Activated CD8-positive, alpha-beta T cell treated with anti-CD3 and anti-CD28 coated beads for 36 hours (primary cell): ENCODE results near the gene ZNF653. TPM values are rescaled to one million over a fixed set of nuclear protein-coding genes. Genes with fewer than 3 reads are reported as not detected.
"Not testable (repeated sequence)": the region's sequence is repeated elsewhere in the genome, so short reads cannot be mapped to it uniquely, and the experiment has no call there.

Experiments used
- ATAC-seq: fragments of 200-7000 bp; cut with Tn5 transposase; one replicate; pipeline ENCODE4 v1.10.0; 2021; ENCODE audit warnings: mild to moderate bottlenecking, moderate library complexity
- CTCF ChIA-PET: fragments of 350-600 bp; sonication (Branson Sonifier 250); formaldehyde crosslinking; loops from one replicate; lab custom pipeline; 2021; ENCODE audit warnings: antibody characterized with exemption; lab: Charles Lee
- POLR2A ChIA-PET: fragments of 350-600 bp; sonication (Branson Sonifier 250); formaldehyde crosslinking; loops from one replicate; lab custom pipeline; 2021; ENCODE audit warnings: antibody characterized with exemption; lab: Charles Lee
- DNase-seq: peaks from one replicate; pipeline ENCODE4 v3.0.0-alpha.2; 2020
- H3K27ac Mint-ChIP-seq: one replicate; pipeline ENCODE4 v1.8.0; 2021; ENCODE audit warnings: mild to moderate bottlenecking, mixed read lengths
- H3K27me3 Mint-ChIP-seq: one replicate; pipeline ENCODE4 v1.8.0; 2021; ENCODE audit warnings: mixed read lengths
- H3K36me3 Mint-ChIP-seq: one replicate; pipeline ENCODE4 v1.8.0; 2021; ENCODE audit warnings: low read depth, mixed read lengths
- H3K4me1 Mint-ChIP-seq: one replicate; pipeline ENCODE4 v1.8.0; 2021; ENCODE audit warnings: low read depth, mixed read lengths
- H3K4me3 Mint-ChIP-seq: one replicate; pipeline ENCODE4 v1.8.0; 2021; ENCODE audit warnings: mild to moderate bottlenecking, moderate library complexity, mixed read lengths
- H3K9me3 Mint-ChIP-seq: one replicate; pipeline ENCODE4 v1.8.0; 2021; ENCODE audit warnings: mixed read lengths
- CTCF ChIP-seq: fragments of 200-600 bp; IDR thresholded peaks from one replicate; pipeline ENCODE4 v1.8.0; 2022; ENCODE audit warnings: antibody characterized with exemption, mild to moderate bottlenecking
- intact Hi-C: fragments of 100-400 bp; cut with micrococcal nuclease; formaldehyde crosslinking; loops from one replicate; pipeline ENCODE4 v1.10.0; 2022
- total RNA-seq, 2 experiments: library from RNA; stranded (reverse); gene quantifications; one replicate each; pipeline ENCODE4 v1.2.3, GENCODE V29; 2021

The ZNF653 gene
- total RNA-seq, 2 experiments from 2014 or later, result 11.1 to 14.7 TPM

- peaks cover 18% of the 10 kb centered on the region for H3K4me1 Mint-ChIP-seq
- H3K4me3 Mint-ChIP-seq, result no peak overlapping the region
- H3K27ac Mint-ChIP-seq, result no peak overlapping the region
- CTCF ChIA-PET, result no interaction called here
- no peaks in the 10 kb centered on the region for H3K9me3 Mint-ChIP-seq
- intact Hi-C loops, result loop anchor here (10.0 kb wide), 1 partner anchor 184 kb away; the partner anchor contains the start of gene TSPAN16
- peaks cover 26% of the 10 kb centered on the region for H3K27me3 Mint-ChIP-seq
- ATAC-seq (no peak), DNase-seq (no peak)
- POLR2A ChIA-PET, result no interaction called here
- H3K36me3 Mint-ChIP-seq, result peaks cover 3% of the 10 kb centered on the region
- no peak for TF ChIP-seq CTCF
Observed at GRCh38 chr19:11478167-11479089, 27.2 kb downstream of the ZNF653 start.

GRCh38 chr19:11475861-11476260 is 29.8 kb downstream of the ZNF653 start:
- Mint-ChIP-seq H3K36me3 (no peaks in the 10 kb centered on the region), H3K9me3 (no peaks in the 10 kb centered on the region), H3K4me3 (no peak overlapping the region), H3K4me1 (peaks cover 4% of the 10 kb centered on the region), H3K27ac (no peak overlapping the region), H3K27me3 (peaks cover 18% of the 10 kb centered on the region)
- ChIA-PET POLR2A (no interaction called here), CTCF (interaction anchor here (0.6 kb wide), 1 partner anchor 60 kb away, joined by 3 read pairs; no protein-coding TSS in a partner anchor)
- intact Hi-C loops, result loop anchor here (10.0 kb wide), 1 partner anchor 181 kb away; the partner anchor contains the start of gene TSPAN16
- ATAC-seq, result no peak
- DNase-seq, result no peak
- TF ChIP-seq CTCF, result no peak

- H3K36me3 Mint-ChIP-seq, DNase-seq, H3K27ac Mint-ChIP-seq, H3K4me1 Mint-ChIP-seq, H3K9me3 Mint-ChIP-seq, ATAC-seq, CTCF ChIA-PET, H3K4me3 Mint-ChIP-seq: not testable (repeated sequence)
- intact Hi-C loops, result loop anchor here (10.0 kb wide), 1 partner anchor 181 kb away; the partner anchor contains the start of gene TSPAN16
- peaks cover 19% of the 10 kb centered on the region for H3K27me3 Mint-ChIP-seq
- POLR2A ChIA-PET, result interaction anchor here (0.6 kb wide), 1 partner anchor 160 kb away, joined by 3 read pairs; no protein-coding TSS in a partner anchor
Observed at GRCh38 chr19:11475343-11475742, 30.3 kb downstream of the ZNF653 start.

GRCh38 chr19:11473725-11474124 is 31.9 kb downstream of the ZNF653 start:
- POLR2A ChIA-PET, result interaction anchor here (0.6 kb wide), 1 partner anchor 146 kb away, joined by 3 read pairs; no protein-coding TSS in a partner anchor
- peaks cover 14% of the 10 kb centered on the region for H3K27me3 Mint-ChIP-seq
- DNase-seq (no peak), ATAC-seq (no peak)
- no peaks in the 10 kb centered on the region for H3K9me3 Mint-ChIP-seq
- H3K27ac Mint-ChIP-seq, result no peak overlapping the region
- H3K4me3 Mint-ChIP-seq, result no peak overlapping the region
- TF ChIP-seq CTCF, result no peak
- intact Hi-C loops, result loop anchor here (10.0 kb wide), 1 partner anchor 179 kb away; the partner anchor contains the start of gene TSPAN16
- H3K4me1 Mint-ChIP-seq, result no peaks in the 10 kb centered on the region
- H3K36me3 Mint-ChIP-seq, result no peaks in the 10 kb centered on the region
- CTCF ChIA-PET, result interaction anchor here (0.9 to 1.3 kb wide), 2 partner anchors 9 to 93 kb away, joined by 3 read pairs; no protein-coding TSS in a partner anchor

- H3K36me3 Mint-ChIP-seq, intact Hi-C loops, DNase-seq, H3K4me1 Mint-ChIP-seq, H3K27me3 Mint-ChIP-seq, ATAC-seq, H3K4me3 Mint-ChIP-seq, H3K27ac Mint-ChIP-seq, H3K9me3 Mint-ChIP-seq: not testable (repeated sequence)
- ChIA-PET POLR2A (interaction anchor here (0.8 kb wide), 1 partner anchor 25 kb away, joined by 4 read pairs; no protein-coding TSS in a partner anchor), CTCF (interaction anchor here (1.1 to 1.7 kb wide), 2 partner anchors 14 to 85 kb away, joined by 3 to 6 read pairs; no protein-coding TSS in a partner anchor)
Observed at GRCh38 chr19:11468266-11468845, 37.3 kb downstream of the ZNF653 start.
